GM20000 (cell line): ENCODE data around the gene TRANK1.
A peak's percentile ranks its signal among the peaks of the same experiment; 100 is the strongest.
"Not testable (repeated sequence)": the region's sequence is repeated elsewhere in the genome, so short reads cannot be mapped to it uniquely, and the experiment has no call there.

ENCODE experiments used
- DNase-seq: peaks from one replicate; pipeline ENCODE4 v3.0.0; 2012; ENCODE audit warnings: low spot score
- TF ChIP-seq, protein P1 (sequence below): IDR thresholded peaks from 2 replicates; pipeline ENCODE4 v1.5.1; 2012; ENCODE audit warnings: mild to moderate bottlenecking, control low read depth; ENCODE audit errors: extremely low read depth, missing control alignments

The TRANK1 gene

GRCh38 chr3:36956155-36956554, 11.3 kb upstream of the TRANK1 start:
- TF ChIP-seq, protein P1, sequence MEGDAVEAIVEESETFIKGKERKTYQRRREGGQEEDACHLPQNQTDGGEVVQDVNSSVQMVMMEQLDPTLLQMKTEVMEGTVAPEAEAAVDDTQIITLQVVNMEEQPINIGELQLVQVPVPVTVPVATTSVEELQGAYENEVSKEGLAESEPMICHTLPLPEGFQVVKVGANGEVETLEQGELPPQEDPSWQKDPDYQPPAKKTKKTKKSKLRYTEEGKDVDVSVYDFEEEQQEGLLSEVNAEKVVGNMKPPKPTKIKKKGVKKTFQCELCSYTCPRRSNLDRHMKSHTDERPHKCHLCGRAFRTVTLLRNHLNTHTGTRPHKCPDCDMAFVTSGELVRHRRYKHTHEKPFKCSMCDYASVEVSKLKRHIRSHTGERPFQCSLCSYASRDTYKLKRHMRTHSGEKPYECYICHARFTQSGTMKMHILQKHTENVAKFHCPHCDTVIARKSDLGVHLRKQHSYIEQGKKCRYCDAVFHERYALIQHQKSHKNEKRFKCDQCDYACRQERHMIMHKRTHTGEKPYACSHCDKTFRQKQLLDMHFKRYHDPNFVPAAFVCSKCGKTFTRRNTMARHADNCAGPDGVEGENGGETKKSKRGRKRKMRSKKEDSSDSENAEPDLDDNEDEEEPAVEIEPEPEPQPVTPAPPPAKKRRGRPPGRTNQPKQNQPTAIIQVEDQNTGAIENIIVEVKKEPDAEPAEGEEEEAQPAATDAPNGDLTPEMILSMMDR = no peak
- no peak for DNase-seq

DNA sequence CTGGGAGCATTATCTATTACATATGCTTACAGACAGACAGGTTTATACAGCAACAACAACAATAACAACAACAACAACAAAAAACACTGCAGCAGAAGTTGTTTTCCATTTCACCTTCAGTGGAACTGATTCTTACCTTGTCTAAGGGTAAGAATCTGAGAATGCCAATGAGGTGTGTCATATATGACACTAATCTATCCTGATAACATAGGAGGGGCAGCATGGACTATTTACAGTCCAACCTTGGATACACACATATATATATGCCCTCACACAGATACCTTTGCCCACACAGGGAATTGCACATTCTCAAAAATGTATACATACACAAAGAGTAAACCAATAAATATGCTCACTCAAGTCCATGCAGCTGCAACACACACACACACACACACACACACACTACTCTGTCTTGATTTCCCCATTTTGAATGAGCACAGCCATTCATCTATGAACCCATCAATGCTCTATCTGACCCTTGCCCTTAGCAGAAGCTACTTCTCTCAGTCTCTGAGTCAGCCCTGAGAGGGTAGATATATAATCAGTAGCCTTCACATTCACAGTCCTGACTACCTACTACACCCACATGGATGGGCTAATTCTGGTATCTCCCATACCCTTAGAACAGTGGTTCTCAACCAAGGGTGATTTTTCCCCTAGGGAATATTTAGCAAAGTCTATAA, 9.7 kb upstream of the TRANK1 start:
- TF ChIP-seq, protein P1 = no peak
- no peak for DNase-seq

- DNase-seq = not testable (repeated sequence)
These were observed 3.0 kb upstream of the TRANK1 start for GRCh38 chr3:36947814-36948213.

GRCh38 chr3:36945333-36945980, 603 bp upstream of the TRANK1 start:
- DNase-seq = no peak
- TF ChIP-seq, protein P1 = no peak

- TF ChIP-seq, protein P1 = no peak
- peak; percentile 57 for DNase-seq
These were observed 728 bp downstream of the TRANK1 start for GRCh38 chr3:36944012-36944640.

GRCh38 chr3:36943601-36944000, 1.3 kb downstream of the TRANK1 start:
- no peak for DNase-seq
- TF ChIP-seq, protein P1 = no peak

DNA sequence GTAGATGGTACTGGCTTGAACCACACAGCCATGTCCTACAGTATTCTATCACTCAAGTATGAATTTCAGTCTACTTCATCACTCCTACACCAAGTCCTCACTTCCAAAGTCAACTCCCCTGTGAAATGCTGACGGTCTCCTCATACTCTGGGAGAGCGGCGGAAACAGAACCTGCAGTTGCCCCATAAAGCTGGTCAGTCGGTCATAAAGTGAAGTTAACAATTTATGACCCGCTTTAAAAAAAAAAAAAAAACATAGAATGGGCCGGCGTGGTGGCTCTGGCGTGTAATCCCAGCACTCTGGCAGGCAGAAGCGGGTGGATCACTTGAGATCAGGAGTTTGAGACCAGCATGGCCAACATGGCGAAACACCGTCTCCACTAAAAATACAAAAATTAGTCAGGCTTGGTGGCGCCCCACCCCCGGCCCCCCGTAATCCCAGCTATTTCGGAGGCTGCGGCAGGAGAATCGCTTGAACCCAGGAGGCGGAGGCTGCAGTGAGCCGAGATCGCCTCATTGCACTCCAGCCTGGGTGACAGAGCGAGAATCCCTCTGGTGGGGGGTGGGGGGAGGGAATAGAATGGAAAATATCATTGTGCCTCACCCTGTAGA, 2.1 kb downstream of the TRANK1 start:
- TF ChIP-seq, protein P1 = no peak

More for the DNA sequence above, 2.1 kb downstream of the TRANK1 start:
- DNase-seq = no peak
